Omental fat pad (tissue), 4 donors: ENCODE measurements around the gene SGSM2. TPM values are rescaled to one million over a fixed set of nuclear protein-coding genes. Genes with fewer than 3 reads are reported as not detected.

ENCODE experiments used
- ATAC-seq: fragments of 150-250 bp; one replicate; pipeline ENCODE4 v1.9.1; 2016; ENCODE audit warnings: mild to moderate bottlenecking, moderate library complexity; ENCODE audit not compliant: low FRiP score
- DNase-seq: peaks from one replicate; pipeline ENCODE4 v3.0.0-alpha.2; 2019; ENCODE audit warnings: low spot score
- total RNA-seq, 4 donors: library from RNA; depleted of rRNA; stranded (reverse); fragments of >200 nt; gene quantifications; one replicate each; pipeline ENCODE4 v1.1.0, GENCODE V29; 2016
- TF ChIP-seq, protein P1 (sequence below), 3 donors: fragments of 450-650 bp; IDR thresholded peaks; one replicate each; pipeline ENCODE4 v1.5.1; 2016 to 2017; ENCODE audit warnings: antibody characterized with exemption in 3 of 3, mild to moderate bottlenecking in 3 of 3, moderate library complexity in 2 of 3

SGSM2 gene, protein sequence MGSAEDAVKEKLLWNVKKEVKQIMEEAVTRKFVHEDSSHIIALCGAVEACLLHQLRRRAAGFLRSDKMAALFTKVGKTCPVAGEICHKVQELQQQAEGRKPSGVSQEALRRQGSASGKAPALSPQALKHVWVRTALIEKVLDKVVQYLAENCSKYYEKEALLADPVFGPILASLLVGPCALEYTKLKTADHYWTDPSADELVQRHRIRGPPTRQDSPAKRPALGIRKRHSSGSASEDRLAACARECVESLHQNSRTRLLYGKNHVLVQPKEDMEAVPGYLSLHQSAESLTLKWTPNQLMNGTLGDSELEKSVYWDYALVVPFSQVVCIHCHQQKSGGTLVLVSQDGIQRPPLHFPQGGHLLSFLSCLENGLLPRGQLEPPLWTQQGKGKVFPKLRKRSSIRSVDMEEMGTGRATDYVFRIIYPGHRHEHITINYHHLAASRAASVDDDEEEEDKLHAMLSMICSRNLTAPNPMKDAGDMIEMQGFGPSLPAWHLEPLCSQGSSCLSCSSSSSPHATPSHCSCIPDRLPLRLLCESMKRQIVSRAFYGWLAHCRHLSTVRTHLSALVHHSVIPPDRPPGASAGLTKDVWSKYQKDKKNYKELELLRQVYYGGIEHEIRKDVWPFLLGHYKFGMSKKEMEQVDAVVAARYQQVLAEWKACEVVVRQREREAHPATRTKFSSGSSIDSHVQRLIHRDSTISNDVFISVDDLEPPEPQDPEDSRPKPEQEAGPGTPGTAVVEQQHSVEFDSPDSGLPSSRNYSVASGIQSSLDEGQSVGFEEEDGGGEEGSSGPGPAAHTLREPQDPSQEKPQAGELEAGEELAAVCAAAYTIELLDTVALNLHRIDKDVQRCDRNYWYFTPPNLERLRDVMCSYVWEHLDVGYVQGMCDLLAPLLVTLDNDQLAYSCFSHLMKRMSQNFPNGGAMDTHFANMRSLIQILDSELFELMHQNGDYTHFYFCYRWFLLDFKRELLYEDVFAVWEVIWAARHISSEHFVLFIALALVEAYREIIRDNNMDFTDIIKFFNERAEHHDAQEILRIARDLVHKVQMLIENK
- total RNA-seq = 10 to 100 TPM; 30.8 to 50.7 (median 39.8) TPM

DNA sequence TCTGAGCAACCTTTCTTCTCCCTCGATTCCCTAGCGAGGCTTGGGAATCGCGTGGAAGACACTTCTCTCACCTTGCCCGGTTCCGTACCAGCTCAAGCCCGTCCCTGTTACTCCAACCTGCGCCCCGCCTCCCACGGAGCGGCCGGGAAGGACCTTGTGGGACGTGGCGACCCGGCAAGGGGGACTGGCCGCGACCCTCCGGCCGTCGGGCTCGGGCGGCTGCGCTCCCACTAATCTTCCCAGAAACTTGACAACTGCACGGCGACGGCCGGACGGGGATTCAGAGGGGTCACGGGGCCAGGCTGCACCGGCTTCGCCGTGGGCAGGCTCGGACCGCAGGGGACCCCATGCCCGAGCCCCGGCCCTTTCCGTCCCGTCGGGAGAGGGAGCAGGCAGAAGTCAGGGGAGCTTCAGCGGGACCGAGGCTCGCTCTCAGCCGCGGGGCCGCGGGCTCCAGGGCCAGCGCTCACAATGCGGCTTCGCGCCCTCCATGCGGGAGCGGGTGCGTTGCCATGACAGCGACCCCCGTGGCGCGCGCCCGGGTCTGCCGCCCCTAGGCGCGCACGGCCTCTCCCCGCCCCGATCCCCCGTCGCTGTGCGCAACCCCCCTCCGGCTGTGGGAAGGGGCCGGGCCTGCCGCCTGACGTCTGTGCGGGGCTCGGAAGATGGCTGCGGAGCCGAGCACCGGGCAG is at the start of gene SGSM2:
SGSM2 (plus strand) TSS at position 650 of the 692 bp plus-strand sequence. CDS start 188 bp downstream, outside the sequence.
- peak; percentile 50 for ATAC-seq
- TF ChIP-seq, protein P1, sequence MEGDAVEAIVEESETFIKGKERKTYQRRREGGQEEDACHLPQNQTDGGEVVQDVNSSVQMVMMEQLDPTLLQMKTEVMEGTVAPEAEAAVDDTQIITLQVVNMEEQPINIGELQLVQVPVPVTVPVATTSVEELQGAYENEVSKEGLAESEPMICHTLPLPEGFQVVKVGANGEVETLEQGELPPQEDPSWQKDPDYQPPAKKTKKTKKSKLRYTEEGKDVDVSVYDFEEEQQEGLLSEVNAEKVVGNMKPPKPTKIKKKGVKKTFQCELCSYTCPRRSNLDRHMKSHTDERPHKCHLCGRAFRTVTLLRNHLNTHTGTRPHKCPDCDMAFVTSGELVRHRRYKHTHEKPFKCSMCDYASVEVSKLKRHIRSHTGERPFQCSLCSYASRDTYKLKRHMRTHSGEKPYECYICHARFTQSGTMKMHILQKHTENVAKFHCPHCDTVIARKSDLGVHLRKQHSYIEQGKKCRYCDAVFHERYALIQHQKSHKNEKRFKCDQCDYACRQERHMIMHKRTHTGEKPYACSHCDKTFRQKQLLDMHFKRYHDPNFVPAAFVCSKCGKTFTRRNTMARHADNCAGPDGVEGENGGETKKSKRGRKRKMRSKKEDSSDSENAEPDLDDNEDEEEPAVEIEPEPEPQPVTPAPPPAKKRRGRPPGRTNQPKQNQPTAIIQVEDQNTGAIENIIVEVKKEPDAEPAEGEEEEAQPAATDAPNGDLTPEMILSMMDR (IDR thresholded peaks at IDR 0.05) = no peak
- no peak for DNase-seq

DNA sequence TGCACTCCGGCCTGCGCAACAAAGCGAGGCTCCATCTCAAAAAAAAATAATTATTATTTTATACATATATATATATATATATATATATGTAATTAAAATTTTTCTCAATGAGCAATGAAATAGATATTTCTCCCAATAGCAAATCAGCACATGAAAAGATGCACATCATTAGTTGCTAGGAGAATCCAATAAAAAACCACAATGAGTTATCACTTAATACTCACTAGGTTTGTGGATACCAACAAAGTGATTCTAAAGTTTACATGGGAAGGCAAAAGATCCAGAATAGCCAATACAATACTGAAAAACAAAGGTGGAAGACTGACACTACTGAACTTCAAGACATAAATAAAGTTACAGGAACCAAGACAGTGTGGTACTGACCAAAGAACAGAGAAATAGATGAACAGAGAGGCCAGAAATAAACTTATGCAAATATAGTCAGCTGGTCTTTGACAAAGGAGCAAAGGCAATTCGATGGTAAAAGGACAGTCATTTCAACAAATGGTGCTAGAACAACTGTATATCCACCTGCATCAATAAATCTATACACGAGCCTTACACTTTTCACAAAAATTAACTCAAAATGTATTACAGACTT is 47.3 kb upstream of the SGSM2 start:
- TF ChIP-seq, protein P1 (IDR thresholded peaks at IDR 0.05) = no peak
- DNase-seq (no peak), ATAC-seq (no peak)

DNA sequence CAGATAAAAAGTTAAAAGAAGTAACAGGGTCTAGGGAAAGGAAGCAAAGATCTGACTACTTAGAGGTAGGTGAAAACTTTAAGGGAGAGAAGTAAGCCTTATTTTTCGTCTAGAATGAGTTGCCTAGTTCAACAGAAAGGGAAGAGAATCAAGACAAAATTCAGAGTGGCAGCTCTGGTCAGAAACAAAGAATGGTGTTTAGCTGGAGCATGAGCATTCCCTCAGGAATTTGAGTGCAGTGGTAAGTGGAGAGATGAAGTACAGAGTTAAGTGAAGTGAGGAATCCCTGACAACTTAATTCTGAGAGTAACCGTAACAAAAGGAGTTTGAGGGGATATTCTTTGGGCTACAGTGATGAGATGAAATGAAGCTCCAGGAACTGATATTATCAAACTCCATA is 45.2 kb upstream of the SGSM2 start:
- no peak for DNase-seq
- ATAC-seq = no peak
- TF ChIP-seq, protein P1 (IDR thresholded peaks at IDR 0.05) = no peak

DNA sequence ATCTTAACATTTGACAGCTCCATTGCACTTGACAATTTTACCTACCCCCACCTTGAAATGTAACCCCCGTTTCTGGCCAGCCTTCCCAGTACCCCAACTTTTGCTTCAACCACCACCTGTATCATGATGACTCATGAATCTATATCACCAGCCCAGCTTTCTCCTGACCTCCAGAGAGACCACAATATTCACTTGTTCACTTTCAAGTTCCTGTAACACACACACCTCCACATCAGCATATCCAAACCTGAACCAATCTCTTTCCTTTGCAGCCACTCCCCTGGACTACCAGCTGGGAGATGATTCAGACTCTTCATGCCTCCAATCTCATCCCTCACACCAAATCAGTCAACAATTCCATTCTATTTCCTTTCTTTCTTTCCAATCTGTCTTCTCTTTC is 41.7 kb upstream of the SGSM2 start:
- no peak for DNase-seq
- no peak for ATAC-seq
- TF ChIP-seq, protein P1 (IDR thresholded peaks at IDR 0.05) = no peak

DNA sequence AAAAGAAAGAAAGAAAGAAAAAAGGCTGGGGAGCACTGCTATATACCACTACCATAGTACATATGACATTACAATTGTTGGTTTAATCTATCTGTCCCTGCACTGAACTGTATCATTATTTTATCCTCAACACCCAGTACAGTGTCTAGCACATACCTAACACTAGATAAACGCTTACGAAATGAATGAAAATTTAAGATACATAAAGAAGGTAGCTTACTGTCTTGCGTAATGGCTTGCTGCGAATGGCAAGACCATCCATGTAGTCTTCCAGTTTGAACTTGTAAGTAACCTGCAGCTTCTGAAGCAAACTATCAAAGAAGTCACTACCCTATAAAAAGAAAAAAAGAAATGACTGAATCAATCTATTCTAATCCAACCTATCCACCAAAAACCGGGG is 40.3 kb upstream of the SGSM2 start:
- ATAC-seq = no peak
- no peak for DNase-seq
- TF ChIP-seq, protein P1 (IDR thresholded peaks at IDR 0.05) = no peak

DNA sequence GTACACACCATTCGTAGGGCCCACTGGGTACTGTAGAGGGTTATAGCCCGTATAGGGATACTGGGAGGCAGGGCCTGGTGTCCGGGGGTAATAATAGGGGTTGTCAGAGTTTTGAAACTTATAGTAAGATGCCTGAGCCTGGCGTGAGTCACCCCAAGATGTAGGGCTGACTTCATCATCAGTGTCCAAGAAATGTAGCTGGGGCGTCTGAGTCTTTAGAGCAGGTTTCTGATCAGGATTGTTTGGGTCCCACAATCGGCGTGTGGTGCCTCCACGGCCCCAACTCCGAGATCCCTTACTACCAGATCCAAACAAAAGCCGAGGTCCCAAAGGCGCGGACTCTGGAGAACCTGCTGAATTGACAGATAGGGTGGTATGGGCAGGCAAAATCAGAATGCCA is 38.2 kb upstream of the SGSM2 start:
- TF ChIP-seq, protein P1 (IDR thresholded peaks at IDR 0.05) = no peak
- ATAC-seq (no peak), DNase-seq (no peak)
